GM19099 (cell line): ENCODE results near the gene NOTCH2NLA.
"Not testable (repeated sequence)": the region's sequence is repeated elsewhere in the genome, so short reads cannot be mapped to it uniquely, and the experiment has no call there.

Experiments
- POLR2A ChIP-seq: IDR thresholded peaks from 3 replicates; pipeline ENCODE4 v1.6.1; 2011; ENCODE audit warnings: low read depth; ENCODE audit not compliant: insufficient read length; ENCODE audit errors: extremely low read depth

Gene NOTCH2NLA

DNA sequence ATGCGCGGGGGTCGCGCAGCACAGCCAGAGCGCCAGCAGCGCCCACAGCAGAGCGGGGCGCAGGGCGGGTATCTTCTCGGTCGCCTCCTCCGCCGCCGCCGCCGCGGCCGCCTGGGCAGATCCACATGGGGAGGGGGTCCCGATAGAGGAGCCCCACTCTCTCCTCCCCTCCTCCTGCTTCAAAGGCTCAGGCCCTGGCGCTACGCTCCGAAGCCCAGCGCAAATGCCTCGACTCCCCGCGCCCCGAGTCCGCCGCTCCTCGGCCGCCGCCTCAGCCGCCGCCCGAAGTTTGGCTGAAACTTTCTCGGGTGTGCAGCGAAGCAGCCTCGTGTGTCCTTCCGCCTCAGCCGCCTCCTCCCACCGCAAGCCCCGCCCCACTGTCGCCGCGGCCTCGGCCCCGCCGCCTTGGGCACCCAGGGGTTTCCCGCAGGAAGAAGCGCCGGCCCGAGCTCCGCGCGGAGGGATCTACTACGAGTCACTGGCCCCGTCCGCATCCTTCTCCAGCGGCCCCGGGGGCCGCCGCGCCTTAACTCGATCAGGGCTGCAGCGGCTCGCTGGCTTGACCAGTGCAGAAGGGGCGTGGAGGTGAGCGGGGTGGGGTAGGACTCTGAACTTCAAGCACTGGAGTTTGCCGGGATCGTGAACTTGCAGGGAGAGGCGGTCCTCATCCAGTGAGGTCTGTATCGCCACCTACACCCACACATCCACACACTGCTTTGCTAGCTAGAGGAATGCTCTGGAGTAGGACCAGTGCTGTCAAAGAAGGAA lies at the start of gene NOTCH2NLA:
NOTCH2NLA (minus strand) TSS at position 312 of the 768 bp plus-strand sequence. CDS start 39,684 bp downstream, outside the sequence.
- not testable (repeated sequence) for TF ChIP-seq POLR2A

DNA sequence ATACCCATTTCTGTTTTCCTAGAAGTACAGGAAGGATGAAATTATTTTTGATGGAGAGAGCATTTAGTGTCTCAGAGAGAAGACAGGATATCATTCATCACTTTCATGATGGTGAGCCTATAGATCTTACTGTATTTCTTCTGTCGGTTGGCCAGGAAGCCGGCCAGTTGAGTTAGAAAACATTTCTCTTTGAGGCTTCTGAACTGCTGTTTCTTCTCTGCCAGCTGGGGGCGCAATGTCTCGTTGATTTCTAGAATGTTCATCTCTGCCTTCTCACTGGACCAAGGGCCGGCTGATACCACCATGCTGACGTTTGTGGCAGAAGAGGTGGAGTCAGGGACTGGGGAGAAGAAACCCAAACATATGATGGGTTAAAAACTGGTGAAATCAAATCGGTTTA lies 84.4 kb downstream of the NOTCH2NLA start, which contains the start of gene NBPF10:
NBPF10 (minus strand) TSS at position 340 of the 400 bp plus-strand sequence; CDS start at position 305, 35 bp downstream.
- not testable (repeated sequence) for TF ChIP-seq POLR2A
